MM.1S (cell line): Measurements from ENCODE around the gene TMEM150C.

ENCODE experiments used
- EZH2 ChIP-seq: fragments of 300-600 bp; sonication (generic); optimal IDR thresholded peaks from 2 replicates; pipeline ENCODE3; 2017; ENCODE audit warnings: low read depth, mild to moderate bottlenecking, antibody characterized with exemption, low read length, mixed read lengths
- TF ChIP-seq, protein P1 (sequence below): fragments of 300-600 bp; sonication (generic); IDR thresholded peaks from 2 replicates; pipeline ENCODE4 v1.5.1; 2016; ENCODE audit warnings: antibody characterized with exemption, low read length, mixed read lengths

DNA sequence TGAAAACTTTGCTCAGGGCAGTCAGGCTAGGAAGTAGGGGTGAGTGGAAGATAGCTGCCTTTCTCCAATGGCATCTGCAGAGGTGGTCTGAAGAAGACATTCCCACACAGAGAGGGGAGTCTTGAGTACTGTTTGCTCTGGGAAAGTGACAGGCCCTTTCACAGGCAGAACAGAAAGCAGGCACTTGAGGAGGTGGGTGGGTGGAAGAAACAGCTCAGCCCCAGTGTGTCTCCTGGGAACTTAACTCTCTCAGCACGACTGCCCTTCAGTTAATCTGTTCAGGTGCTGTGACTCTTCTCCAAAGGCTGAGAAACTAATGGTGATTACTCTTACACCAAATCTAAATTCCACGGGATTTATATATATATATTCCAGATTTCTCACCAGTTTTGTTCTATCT is 103.1 kb downstream of the TMEM150C start:
- TF ChIP-seq, protein P1, sequence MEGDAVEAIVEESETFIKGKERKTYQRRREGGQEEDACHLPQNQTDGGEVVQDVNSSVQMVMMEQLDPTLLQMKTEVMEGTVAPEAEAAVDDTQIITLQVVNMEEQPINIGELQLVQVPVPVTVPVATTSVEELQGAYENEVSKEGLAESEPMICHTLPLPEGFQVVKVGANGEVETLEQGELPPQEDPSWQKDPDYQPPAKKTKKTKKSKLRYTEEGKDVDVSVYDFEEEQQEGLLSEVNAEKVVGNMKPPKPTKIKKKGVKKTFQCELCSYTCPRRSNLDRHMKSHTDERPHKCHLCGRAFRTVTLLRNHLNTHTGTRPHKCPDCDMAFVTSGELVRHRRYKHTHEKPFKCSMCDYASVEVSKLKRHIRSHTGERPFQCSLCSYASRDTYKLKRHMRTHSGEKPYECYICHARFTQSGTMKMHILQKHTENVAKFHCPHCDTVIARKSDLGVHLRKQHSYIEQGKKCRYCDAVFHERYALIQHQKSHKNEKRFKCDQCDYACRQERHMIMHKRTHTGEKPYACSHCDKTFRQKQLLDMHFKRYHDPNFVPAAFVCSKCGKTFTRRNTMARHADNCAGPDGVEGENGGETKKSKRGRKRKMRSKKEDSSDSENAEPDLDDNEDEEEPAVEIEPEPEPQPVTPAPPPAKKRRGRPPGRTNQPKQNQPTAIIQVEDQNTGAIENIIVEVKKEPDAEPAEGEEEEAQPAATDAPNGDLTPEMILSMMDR, result no peak
- no peak for TF ChIP-seq EZH2
